Caco-2 (cell line): Measurements from ENCODE around the gene UGP2. TPM values are rescaled to one million over a fixed set of nuclear protein-coding genes. Genes with fewer than 3 reads are reported as not detected.
"Not testable (repeated sequence)": the region's sequence is repeated elsewhere in the genome, so short reads cannot be mapped to it uniquely, and the experiment has no call there.

Experiments
- BruUV-seq: library from RNA; stranded (reverse); fragments of 400-500 nt; replicated peaks from 2 replicates; lab custom pipeline; 2021; lab: Mats Ljungman, UMichigan
- CTCF ChIA-PET: fragments of 300-600 bp; sonication (Branson Sonifier 250); formaldehyde crosslinking; loops from one replicate; lab custom pipeline; 2022; ENCODE audit warnings: antibody characterized with exemption; lab: Charles Lee
- POLR2A ChIA-PET: fragments of 300-600 bp; sonication (Branson Sonifier 250); formaldehyde crosslinking; loops from one replicate; lab custom pipeline; 2022; ENCODE audit warnings: antibody characterized with exemption; lab: Charles Lee
- DNase-seq, 2 experiments: peaks; one replicate each; pipeline versions ENCODE4 v3.0.0 to v3.0.0-alpha.2; 2020 to 2022
- H3K27me3 ChIP-seq: replicated peaks from 2 replicates; pipeline ENCODE4 v1.6.0; 2011; ENCODE audit warnings: low read length; ENCODE audit not compliant: control insufficient read depth, insufficient read depth
- H3K36me3 ChIP-seq: 2 replicates; pipeline ENCODE4 v1.5.1; 2011; ENCODE audit warnings: low read length; ENCODE audit not compliant: control insufficient read depth, insufficient read depth
- H3K4me1 ChIP-seq: fragments of 250-450 bp; sonication (Bioruptor Pico); 2 replicates; pipeline ENCODE4 v1.5.1; 2020; ENCODE audit warnings: mild to moderate bottlenecking
- H3K4me3 ChIP-seq: 2 replicates; pipeline ENCODE4 v1.5.1; 2011; ENCODE audit warnings: low read depth, mild to moderate bottlenecking, control low read depth, low read length
- H3K9me3 ChIP-seq: fragments of 250-450 bp; sonication (Bioruptor Pico); 2 replicates; pipeline ENCODE4 v1.5.1; 2020; ENCODE audit warnings: mild to moderate bottlenecking, moderate library complexity
- H3K27ac Mint-ChIP-seq: one replicate; pipeline ENCODE4 v1.8.0; 2022; ENCODE audit warnings: mixed read lengths; ENCODE audit not compliant: unreplicated experiment
- H3K27me3 Mint-ChIP-seq: one replicate; pipeline ENCODE4 v1.8.0; 2022; ENCODE audit warnings: mixed read lengths; ENCODE audit not compliant: insufficient read depth, unreplicated experiment
- H3K36me3 Mint-ChIP-seq: one replicate; pipeline ENCODE4 v1.8.0; 2022; ENCODE audit warnings: mild to moderate bottlenecking, mixed read lengths; ENCODE audit not compliant: insufficient read depth, unreplicated experiment
- H3K4me1 Mint-ChIP-seq: one replicate; pipeline ENCODE4 v1.8.0; 2022; ENCODE audit warnings: low read depth, mixed read lengths; ENCODE audit not compliant: unreplicated experiment
- H3K4me3 Mint-ChIP-seq: one replicate; pipeline ENCODE4 v1.8.0; 2022; ENCODE audit warnings: mild to moderate bottlenecking, moderate library complexity, mixed read lengths; ENCODE audit not compliant: unreplicated experiment
- H3K9me3 Mint-ChIP-seq: one replicate; pipeline ENCODE4 v1.8.0; 2022; ENCODE audit warnings: mixed read lengths; ENCODE audit not compliant: unreplicated experiment
- CTCF ChIP-seq, 2 experiments: fragments of 200-600 bp in 1 of 2; IDR thresholded peaks; 1 replicate in 1 of 2; 2 replicates in 1 of 2; pipeline versions ENCODE4 v1.5.1 to v1.8.0; 2011 to 2022; ENCODE audit warnings: antibody characterized with exemption in 1 of 2, control low read depth in 1 of 2, inconsistent platforms in 1 of 2, low read depth in 1 of 2, low read length in 1 of 2, mild to moderate bottlenecking in 1 of 2, moderate library complexity in 1 of 2; ENCODE audit not compliant: insufficient read depth in 1 of 2, severe bottlenecking in 1 of 2, unreplicated experiment in 1 of 2
- intact Hi-C: fragments of 100-400 bp; cut with micrococcal nuclease; formaldehyde crosslinking; loops from one replicate; pipeline ENCODE4 v1.10.0; 2022; ENCODE audit not compliant: unreplicated experiment
- total RNA-seq: library from RNA; stranded (reverse); gene quantifications from 2 replicates; pipeline ENCODE4 v1.2.3, GENCODE V29; 2022

UGP2 gene
- total RNA-seq, 1 experiment from 2014 or later, result 307 TPM

DNA sequence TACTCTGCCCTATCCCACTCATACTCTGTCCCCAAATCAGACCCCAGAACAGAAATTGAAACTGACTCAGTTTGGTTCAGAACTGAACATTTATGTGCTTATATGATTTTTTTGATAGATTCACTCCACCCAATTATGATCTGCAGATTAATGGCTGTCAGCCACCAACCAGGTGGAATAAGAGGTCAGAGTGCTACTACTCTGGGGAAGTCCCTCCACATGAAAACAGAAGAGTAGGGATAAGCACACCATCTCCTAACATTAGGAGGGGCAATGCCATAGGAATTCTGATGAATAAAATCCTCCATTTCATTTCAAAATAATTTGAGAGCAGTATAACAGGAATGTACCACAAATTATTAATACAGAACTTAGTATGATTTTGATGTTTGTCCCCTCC lies 36.3 kb upstream of the UGP2 start:
- H3K36me3 Mint-ChIP-seq, result peaks cover 14% of the 10 kb centered on the region
- TF ChIP-seq CTCF (IDR thresholded peaks at IDR 0.05; ENCODE audit: insufficient read depth in 1 of 2, low read depth in 1 of 2, low read length in 1 of 2, severe bottlenecking in 1 of 2, unreplicated experiment in 1 of 2), result no peak
- H3K4me1 ChIP-seq, result no peaks in the 10 kb centered on the region
- ChIA-PET CTCF (no interaction called here), POLR2A (no interaction called here)
- no peak overlapping the region for H3K27ac Mint-ChIP-seq
- no peak overlapping the region for H3K4me3 Mint-ChIP-seq
- H3K9me3 ChIP-seq, result peaks cover 10% of the 10 kb centered on the region; the same call in 1 of the 2 replicates
- intact Hi-C loops, result no loop called here
- no peaks in the 10 kb centered on the region for H3K4me1 Mint-ChIP-seq
- no peaks in the 10 kb centered on the region for H3K27me3 ChIP-seq
- no peaks in the 10 kb centered on the region for H3K36me3 ChIP-seq
- H3K27me3 Mint-ChIP-seq, result no peaks in the 10 kb centered on the region
- no peak overlapping the region for H3K4me3 ChIP-seq
- BruUV-seq, result no TSS peak
- no peak for DNase-seq
- peaks cover 8% of the 10 kb centered on the region for H3K9me3 Mint-ChIP-seq

GRCh38 chr2:63808036-63808435 lies 33.7 kb upstream of the UGP2 start:
- H3K27ac Mint-ChIP-seq, H3K4me3 Mint-ChIP-seq, intact Hi-C loops, H3K4me1 Mint-ChIP-seq, H3K27me3 Mint-ChIP-seq, H3K4me3 ChIP-seq, POLR2A ChIA-PET, DNase-seq, H3K4me1 ChIP-seq, H3K36me3 ChIP-seq, BruUV-seq, H3K27me3 ChIP-seq, CTCF ChIA-PET: not testable (repeated sequence)
- peaks cover 24% of the 10 kb centered on the region for H3K36me3 Mint-ChIP-seq
- H3K9me3 ChIP-seq, result peaks cover 10% of the 10 kb centered on the region; the same call in 1 of the 2 replicates
- H3K9me3 Mint-ChIP-seq, result peaks cover 11% of the 10 kb centered on the region

DNA sequence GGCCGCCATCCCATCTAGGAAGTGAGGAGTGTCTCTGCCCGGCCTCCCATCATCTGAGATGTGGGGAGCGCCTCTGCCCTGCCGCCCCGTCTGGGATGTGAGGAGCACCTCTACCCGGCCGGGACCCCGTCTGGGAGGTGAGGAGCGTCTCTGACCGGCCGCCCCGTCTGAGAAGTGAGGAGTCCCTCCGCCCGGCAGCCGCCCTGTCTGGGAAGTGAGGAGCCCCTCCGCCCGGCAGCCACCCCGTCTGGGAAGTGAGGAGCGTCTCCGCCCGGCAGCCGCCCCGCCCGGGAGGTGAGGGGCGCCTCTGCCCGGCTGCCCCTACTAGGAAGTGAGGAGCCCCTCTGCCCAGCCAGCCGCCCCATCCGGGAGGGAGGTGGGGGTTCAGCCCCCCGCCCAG lies 32.8 kb upstream of the UGP2 start:
- H3K9me3 ChIP-seq, result peaks cover 10% of the 10 kb centered on the region; the same call in 1 of the 2 replicates
- POLR2A ChIA-PET, CTCF ChIA-PET, intact Hi-C loops, H3K36me3 ChIP-seq, H3K4me1 ChIP-seq, H3K27ac Mint-ChIP-seq, H3K4me1 Mint-ChIP-seq, H3K4me3 ChIP-seq, H3K4me3 Mint-ChIP-seq, DNase-seq, H3K27me3 ChIP-seq, BruUV-seq, H3K27me3 Mint-ChIP-seq: not testable (repeated sequence)
- H3K36me3 Mint-ChIP-seq, result peaks cover 24% of the 10 kb centered on the region
- H3K9me3 Mint-ChIP-seq, result peaks cover 11% of the 10 kb centered on the region

DNA sequence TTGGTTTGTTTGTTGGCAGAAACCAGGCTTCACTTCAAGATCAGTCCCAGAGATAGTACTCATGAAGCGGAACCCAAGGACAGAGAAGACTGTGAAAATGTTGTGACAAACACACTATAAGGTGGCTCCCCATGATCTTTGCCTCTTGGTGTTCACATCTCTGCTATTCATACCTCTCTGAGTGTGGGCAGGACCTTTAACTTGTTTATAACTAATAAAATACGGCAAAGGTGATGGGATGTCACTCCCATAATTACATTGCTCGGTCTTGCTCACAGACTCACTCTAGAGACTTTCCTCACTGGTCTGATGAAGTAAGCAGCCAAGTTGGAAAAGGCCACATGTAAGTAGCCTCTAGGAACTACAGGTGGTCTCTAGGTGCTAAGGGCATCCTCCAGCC lies 30.6 kb upstream of the UGP2 start:
- peaks cover 10% of the 10 kb centered on the region; the same call in 1 of the 2 replicates for H3K9me3 ChIP-seq
- H3K36me3 ChIP-seq, result no peaks in the 10 kb centered on the region
- no peaks in the 10 kb centered on the region for H3K4me1 ChIP-seq
- POLR2A ChIA-PET, result no interaction called here
- no peak overlapping the region for H3K4me3 ChIP-seq
- BruUV-seq, result no TSS peak
- H3K27me3 ChIP-seq, result no peaks in the 10 kb centered on the region
- DNase-seq, result no peak
- CTCF ChIA-PET, result no interaction called here
- H3K27me3 Mint-ChIP-seq, result no peaks in the 10 kb centered on the region
- no peaks in the 10 kb centered on the region for H3K4me1 Mint-ChIP-seq
- no peak overlapping the region for H3K4me3 Mint-ChIP-seq
- no peak for TF ChIP-seq CTCF (IDR thresholded peaks at IDR 0.05; ENCODE audit: insufficient read depth in 1 of 2, low read depth in 1 of 2, low read length in 1 of 2, severe bottlenecking in 1 of 2, unreplicated experiment in 1 of 2)
- intact Hi-C loops, result no loop called here
- no peak overlapping the region for H3K27ac Mint-ChIP-seq
- peaks cover 11% of the 10 kb centered on the region for H3K9me3 Mint-ChIP-seq
- peaks cover 24% of the 10 kb centered on the region for H3K36me3 Mint-ChIP-seq

DNA sequence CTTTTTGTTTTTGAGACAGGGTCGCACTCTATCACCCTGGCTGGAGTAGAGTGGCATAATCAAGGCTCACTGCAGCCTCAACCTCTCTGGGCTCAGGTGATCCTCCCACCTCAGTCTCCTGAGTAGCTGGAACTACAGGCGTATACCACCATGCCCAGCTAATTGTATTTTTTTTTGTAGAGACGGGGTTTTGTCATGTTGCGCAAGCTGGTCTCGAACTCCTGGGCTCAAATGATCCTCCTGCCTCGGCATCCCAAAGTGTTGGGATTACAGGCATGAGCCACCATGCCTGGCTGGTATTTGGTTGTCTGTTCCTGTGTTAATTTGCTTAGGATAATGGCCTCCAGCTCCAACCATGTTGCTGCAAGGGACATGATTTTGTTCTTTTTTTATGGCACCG lies 29.8 kb upstream of the UGP2 start:
- H3K27me3 Mint-ChIP-seq, H3K9me3 ChIP-seq, intact Hi-C loops, H3K4me1 ChIP-seq, H3K27me3 ChIP-seq, BruUV-seq, H3K4me1 Mint-ChIP-seq, H3K4me3 ChIP-seq, H3K36me3 ChIP-seq, DNase-seq, H3K4me3 Mint-ChIP-seq, CTCF ChIA-PET, H3K27ac Mint-ChIP-seq, POLR2A ChIA-PET: not testable (repeated sequence)
- H3K36me3 Mint-ChIP-seq, result peaks cover 24% of the 10 kb centered on the region
- H3K9me3 Mint-ChIP-seq, result peaks cover 11% of the 10 kb centered on the region
